HG02870 (cell line): ENCODE data around the gene SMIM23.

ENCODE experiments used
- ATAC-seq: cut with Tn5 transposase; IDR thresholded peaks from one replicate; pipeline ENCODE4 v1.9.1; 2021; ENCODE audit warnings: mild to moderate bottlenecking, moderate library complexity; ENCODE audit not compliant: unreplicated experiment

Gene SMIM23

DNA sequence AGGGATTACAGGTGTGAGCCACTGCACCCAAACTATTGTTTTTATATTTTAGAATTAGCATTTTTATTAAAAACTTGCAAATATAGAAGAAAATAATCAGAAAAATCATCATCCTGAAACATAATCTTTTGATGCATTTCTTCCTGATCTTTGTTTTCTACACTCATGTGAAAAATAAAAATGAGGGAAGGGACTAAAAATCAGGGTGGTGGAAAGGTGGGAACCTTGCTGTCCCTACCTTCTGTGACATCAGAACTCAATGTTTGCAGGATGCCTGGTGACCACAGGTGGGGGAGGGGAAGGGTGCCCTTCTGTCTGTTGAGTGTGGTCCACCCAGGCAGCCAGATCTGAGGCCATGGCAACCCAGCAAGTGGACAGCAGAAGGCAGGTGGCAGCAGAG, at the start of gene SMIM23:
SMIM23 (plus strand) TSS at position 301 of the 400 bp plus-strand sequence; CDS start at position 356, 55 bp downstream.
- no peak for ATAC-seq

DNA sequence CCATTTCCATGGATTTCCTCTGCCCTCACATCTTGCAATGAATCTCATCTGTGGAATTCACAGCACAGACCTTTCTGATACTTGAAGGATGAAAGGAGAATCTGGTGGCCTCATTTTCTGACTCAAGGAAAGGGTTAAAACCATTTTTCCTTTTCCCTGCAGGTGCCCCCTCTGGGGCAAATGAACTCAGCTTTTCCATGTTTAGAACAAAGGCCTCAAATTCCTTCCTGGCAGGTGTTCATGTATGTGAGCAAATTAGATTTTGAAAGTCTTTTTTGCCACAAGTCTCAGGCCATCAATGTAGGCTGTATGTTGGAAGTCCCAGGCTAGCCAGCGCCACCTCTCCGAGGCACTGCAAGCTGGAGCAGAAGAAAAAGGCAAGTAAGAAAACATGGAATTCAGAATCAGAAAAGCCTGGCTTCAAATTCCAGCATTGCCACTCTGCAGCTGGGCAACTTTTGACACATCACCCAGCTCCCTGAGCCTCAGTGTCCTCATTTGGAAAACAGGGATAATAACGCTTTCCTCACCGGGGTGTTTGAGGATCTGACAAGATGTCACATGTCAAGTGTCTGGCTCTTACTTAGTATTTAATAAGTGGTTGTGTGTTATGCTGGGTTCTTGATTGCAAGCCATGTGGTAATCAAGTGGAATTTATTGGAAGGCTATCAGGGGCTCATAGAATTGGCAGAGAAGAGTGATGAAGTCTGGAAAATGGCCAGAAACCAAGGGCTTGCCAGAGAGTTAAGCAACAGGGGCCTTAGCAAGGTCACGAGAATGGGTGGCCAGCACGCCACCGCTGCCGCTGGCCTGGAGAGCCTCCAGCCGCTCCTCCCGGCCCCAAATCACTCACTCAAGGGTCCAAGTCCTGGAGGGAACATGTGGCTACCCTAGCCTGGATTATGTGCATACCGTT, 48.4 kb upstream of the SMIM23 start:
- no peak for ATAC-seq

DNA sequence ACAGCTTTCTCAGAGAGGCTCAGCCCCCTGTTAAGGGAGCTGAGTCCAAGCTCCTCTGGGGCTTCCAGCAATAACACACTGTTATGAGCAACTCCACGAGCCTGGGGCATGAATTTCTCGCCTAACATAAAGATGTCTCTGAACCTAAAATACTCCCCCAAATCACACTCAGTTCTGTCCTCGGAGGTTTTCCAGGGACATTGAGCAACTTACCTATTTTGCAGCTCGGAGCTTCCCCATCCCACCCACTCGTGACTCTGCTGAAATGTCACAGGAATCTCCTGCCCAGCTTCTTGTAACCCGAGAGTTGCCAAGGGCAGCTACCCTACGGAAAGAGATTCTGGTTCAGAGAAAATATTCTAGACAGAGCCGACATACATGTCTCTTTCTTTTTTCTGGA, 47.1 kb upstream of the SMIM23 start:
- no peak for ATAC-seq

DNA sequence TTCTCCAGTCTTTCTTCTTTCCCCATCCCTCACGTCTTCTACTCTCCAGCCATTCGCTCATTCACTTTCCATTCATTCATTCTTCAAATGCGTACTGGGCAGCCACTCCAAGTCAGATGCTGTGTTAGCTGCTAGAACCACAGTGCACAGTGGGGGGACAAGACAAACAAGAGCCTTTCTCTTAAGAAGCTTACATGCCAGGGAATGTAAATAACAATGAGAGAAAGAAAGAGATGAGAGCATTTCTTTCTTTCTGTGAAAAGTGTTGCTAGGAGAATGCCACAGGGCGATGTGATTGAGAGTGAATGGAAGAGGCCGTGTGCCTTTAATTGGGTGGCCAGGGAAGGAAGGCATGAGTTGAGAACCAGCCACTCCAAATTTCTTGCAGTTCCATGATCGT, 46.3 kb upstream of the SMIM23 start:
- ATAC-seq = no peak

DNA sequence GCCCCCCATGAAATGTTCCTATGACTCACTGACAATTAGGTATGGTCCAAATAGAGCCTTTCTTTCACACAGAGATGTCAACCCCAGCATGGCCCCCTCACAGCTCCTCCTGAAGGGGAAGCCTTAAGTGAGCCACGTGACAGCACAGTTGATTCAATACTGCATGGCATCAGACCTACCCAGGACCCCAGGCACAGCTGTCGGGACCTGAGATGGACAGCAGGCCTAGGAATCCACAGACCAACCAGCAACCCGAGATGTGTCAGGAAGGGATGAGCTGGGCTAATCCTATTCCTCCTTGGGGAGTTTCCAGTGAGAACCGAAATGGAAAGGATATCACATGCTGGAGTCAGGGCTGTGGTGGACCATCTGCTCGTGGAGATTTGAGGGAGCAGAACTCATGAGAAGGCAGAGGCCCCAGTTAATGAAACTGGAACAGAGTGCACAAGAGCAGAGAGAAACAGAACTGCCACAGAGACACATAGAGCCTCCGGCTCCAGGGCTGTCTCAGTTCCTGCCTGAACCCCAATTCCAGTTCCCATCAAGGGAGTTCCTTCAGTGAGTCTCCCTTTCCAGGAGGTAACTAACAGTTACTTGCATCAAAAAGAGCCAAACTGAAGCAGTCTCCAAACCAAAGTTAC, 42.1 kb upstream of the SMIM23 start:
- ATAC-seq = peak; percentile 33

DNA sequence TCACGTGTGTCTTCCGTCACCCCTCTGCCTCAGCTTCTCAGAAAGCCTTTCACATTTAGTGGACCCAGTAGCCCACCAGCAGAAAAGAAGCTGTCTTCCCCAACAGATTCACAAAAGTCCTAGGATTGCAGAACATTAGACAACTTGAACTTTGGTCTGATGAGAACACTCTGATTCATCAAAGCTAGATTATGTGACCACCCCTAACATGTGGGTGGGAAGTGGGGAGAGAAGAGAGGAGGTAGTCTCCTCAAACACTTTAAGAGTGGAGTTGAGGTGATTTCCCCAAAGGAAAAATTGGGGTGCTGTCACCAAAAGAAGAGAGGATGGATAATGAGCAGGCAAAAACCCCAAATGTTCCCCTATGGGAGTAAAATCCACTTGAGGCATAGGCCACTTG, 41.4 kb upstream of the SMIM23 start:
- ATAC-seq = no peak

DNA sequence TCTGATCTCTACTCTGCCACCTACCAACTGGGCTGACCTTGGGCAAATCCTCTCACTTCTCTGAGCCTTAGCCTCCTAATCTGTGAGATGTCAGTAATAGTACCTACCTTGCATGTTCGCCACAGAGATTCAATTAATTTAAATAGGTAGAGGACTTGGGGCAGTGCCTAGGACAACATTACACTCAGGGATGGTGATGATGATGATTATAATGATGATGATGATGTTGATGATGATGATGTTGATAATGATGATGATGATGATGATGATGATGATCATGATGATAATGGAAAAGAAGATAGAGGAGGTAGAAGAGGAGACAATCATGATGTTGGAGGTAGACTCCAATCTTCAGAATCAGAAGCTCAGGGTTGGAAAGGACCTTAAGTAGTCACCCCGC, 40.7 kb upstream of the SMIM23 start:
- no peak for ATAC-seq

DNA sequence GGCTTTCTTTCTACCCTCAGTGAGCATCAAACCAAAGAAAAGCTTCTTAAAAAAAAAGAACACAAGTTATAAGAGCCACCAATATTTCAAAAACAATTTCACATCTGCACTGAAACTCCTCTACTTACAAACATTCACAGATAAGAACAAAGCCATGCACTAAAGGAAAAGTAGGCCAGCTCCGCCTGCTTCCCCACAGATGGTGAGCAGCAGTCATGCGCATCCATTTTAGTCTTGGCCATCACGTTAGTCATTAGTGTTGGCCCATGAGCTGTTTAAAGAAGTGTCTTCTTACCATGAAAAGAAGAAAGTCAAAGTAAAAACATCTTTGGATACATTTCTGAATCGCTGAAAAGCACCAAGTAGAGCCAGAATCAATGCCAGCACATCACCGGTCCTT, 40.0 kb upstream of the SMIM23 start:
- ATAC-seq = no peak

DNA sequence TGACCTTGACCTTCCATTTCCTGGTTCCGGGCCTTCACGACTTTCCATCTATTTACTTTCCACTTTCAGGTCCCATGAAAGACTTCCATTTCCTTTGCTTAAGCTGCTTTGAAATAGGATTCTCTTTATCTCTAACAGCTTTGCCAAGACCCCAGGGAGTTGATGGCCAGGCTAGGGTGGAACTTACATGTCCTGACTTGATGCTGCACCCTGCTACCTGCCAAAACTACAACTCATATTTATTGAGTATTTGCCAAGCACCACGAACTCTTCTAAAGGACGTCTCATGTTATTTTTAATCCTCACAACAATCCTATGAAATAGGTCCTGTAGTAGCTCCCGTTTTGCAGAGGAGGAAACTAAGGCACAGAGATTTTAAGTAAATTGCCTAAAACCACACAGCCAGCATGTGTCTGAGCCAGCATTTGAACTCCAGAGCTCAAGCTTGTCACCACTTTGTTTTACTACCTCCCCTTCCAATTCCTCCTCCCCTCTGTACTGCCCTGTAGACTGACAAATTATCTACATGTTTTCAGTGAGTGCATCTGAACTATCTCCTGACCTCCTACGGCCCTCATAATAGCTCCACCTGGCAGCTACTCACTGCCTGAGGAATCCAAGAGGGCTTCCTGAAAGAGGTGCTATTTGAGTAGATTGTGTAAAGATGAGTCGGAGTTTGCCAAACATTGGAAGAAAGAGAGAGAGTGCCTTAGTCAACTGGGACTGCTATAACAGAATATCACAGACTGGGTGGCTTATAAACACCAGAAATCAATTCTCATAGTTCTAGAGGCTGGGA, 38.4 kb upstream of the SMIM23 start:
- no peak for ATAC-seq

DNA sequence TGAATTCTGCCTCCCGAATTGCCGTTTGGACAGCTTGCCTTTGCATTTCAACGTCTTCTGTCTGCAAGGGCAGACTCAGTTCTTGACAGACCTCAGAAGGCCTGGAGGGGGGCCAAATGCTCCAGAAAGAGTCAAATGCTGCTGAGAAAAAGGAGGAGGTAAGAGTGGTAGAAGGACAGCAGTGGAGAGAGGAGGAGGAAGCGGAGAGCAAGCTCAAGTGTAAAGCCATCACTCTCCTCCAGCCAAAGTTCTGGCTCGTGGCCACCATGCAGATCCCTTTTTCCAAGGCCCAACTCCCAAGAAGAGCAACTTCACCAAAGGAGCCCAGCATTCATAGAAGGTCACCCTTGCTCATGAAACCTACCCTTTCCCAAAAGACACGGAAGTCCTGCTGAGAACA, 36.9 kb upstream of the SMIM23 start:
- ATAC-seq = no peak

DNA sequence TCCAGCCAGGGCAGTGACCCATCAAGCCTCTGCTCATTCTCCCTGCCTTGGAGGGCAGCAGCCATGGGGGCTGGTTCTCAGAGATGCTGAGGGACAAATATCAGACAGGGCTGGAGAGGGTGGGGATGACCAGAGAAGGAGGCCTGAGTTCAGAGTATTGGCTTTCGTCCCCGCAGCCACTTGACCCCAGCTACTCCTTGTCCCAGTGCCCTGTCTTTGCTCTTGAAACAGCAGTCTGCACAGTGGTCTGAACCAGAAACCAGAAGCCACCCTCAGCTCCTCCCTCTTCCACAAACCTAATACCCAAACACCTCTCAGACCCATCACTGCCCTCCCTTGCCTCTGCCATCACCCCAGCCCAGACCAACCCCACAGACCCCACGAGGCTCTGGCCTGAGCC, 36.3 kb upstream of the SMIM23 start:
- ATAC-seq = no peak

DNA sequence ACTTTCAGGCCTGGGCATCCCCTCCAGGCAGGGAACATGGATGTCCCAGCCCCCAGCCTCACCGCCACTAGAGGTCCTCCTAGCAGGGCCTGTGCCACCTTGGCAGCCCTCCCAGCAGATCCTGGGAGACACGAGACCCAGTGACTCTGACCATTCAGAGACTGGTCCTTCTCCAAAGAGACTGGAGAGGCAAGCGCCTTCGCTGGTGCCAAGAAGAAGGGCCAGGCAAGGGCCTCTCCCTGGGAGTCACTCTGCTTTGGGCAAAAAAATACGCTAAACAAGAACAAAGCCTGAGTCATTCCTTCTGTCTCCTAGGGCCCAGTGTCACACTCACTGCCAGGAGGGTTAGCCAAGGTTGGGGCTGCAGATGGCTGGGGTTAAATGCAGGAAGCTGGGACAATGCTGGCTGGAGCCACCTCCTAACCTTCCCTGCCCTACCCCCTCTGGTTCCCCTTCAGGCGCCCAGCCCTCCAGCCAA, 35.3 kb upstream of the SMIM23 start:
- ATAC-seq = no peak

DNA sequence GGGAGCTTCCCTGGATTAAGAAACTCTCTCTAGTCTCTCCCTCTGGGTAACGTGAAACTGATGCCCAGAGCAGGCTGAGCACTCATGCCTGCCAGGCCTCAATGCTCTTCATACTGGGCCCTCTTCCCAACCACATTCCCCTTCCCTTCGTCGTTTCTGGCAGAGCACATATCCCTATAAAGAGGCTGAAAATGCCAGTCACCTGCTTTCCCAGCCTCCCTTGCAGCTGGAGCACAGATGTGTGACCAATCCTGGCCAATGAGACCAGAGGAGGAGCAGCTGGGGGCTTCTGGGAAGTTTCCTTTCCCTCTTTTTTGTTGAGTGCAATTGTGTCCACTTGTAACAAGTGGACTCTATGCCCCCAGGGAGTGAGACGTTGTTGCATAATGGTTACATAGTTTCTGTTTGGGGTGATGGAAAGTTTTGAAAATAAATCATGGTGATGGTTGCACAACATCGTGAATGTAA, 30.2 kb upstream of the SMIM23 start:
- ATAC-seq = no peak

DNA sequence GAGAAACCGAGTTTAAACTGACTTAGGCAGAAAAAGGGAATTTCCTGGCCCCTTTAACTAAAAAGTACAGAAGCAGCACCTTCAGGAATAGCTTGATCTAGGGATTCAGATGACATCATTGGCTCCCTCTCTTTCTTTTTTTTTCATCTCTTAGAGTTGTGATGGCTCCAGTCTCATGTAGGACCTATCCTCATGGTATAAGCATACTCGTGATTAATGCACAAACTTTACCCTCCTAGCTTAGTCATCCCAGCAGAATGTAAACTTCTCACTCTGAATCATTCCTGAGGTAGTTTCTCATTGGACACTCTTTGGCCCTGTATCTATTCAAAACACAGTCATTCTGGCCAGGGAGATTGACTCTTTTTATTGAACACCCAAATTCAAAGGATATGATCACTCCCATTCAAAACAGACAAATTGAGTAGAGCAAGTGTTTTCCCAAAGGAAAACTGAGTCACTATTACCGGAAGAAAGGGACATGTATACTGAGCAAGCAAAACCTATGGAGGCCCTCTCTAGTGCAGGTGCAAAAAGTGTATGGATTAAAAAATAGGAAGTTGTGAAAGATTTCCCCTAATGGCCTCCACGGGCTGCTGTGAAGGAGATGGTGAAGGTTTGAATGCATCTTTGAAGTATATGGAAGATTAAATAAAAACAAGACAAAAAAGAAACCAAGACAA, 27.6 kb upstream of the SMIM23 start:
- peak; percentile 63 for ATAC-seq

DNA sequence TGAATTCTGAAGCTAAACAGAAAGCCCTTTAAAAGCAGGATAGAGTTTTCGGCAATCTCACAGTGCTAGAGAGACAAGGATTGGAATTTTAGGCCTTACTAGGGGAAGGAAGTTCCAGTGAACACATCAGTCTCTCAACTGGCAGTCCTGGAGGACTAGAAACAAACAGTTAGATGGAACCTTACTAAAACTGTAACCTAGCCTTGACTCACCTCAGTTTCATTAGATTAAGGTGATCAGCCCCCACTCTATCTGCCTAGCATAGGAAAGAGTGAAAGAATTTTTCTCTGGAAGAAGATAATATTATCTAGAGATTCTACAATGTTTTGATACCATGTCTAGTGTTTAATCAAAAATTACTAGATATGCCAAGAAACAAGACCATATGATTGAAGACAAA, 25.8 kb upstream of the SMIM23 start:
- no peak for ATAC-seq

DNA sequence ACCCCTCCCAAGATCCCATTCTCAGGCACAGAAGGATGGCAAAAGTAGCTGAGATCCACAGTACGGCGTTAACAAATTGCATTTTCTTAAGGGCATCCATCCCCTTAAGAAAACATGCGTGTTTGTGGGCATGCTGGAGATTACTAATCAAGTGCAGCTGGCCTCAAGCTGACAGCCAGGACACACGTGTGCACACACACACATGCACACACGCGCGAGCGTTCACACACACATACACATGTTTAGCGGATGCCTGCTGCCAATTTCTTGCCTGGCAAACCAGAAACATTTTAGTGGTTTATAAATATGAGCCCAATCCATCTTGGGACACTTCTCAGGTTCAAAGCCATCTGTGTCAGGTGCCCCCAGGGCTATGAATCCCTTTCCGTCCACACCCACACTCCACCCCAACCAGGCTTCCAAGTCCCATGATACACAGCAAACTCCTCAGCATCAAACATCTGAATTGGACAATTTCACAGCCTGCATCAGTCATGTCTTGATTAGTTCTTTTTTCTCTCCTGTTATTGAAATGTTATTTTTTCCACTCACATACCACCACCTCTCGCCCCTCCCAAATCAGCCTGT, 23.5 kb upstream of the SMIM23 start:
- no peak for ATAC-seq

DNA sequence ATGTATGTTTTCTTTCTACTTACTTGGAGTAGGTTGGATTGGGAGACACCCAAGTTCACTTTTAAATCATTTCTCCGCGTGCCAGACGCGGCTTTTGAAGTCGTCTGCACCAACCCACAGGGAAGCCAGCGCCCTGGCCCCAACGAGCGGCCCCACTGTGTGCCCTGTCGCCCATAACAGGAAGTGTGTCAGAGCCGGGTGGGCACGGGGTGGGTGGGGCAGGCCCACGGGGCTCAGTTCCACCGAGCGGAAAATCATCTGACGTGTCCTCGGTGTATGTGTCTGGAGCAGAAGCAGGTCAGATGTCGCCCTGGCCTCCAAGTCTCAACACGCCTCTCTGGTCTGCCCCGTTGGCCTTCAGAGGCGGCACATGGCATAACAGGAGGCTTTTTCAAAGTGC, 22.7 kb upstream of the SMIM23 start:
- no peak for ATAC-seq

DNA sequence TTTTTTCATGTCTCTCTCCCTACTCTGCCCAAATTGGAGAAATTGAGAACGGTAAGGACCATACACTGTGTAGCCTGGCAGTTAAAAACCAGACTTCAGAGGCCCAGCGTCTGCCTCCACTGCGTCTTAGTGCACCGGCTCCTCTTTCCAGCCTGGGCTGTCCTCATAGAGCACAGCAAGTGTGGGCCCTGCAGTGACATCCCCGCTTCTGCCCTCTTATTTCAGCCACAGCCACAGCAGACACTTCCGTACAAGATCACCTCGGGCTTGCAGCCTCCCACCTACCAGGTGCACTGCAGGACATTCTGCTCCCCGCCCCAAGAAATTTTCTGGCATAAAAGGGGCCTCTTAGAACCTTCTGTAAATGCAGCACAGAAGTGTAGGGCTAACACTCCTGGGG, 21.4 kb upstream of the SMIM23 start:
- ATAC-seq = no peak

DNA sequence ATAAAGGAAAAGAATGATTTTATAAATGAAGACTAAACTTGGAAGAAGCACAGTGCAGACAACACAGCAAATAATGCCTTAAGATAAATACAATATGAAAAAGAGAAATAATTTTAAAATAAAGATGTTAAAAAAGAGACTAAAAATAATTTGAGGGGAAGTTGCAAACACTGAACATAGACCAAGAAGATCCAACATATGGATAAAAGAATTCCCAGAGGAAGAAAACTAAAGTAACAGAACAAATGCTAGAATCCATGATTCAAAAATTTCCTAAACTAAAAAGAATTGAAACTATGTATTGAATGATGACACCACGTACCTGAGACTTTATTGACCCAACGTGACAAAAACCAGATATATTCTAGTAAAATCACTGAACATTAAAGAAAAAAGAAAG, 18.7 kb upstream of the SMIM23 start:
- no peak for ATAC-seq

DNA sequence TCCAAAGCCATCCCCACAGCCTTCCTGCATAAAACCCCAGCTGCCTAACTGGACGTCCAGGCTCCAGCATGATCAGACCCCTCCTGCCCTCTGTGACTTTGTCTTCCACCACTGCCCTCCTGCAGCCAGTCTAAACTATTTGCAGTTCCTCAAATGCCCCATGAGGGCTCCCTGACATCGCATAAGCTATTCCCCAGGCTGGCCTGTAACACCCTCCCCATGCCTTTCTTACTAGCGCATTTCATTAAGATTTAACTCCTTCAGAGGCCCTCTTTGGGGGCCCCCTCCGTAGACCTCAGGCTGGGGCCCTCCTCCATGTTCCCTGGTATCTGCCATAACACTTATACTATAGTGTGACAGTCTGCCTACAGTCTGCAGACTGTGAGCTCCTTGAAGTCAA, 15.5 kb upstream of the SMIM23 start:
- ATAC-seq = no peak
